GM10266 (cell line): ENCODE data around the gene RTN4R.
"Not testable (repeated sequence)": the region's sequence is repeated elsewhere in the genome, so short reads cannot be mapped to it uniquely, and the experiment has no call there.

Experiments used
- DNase-seq: peaks from one replicate; pipeline ENCODE4 v3.0.0; 2012; ENCODE audit errors: extremely low spot score
- TF ChIP-seq, protein P1 (sequence below): IDR thresholded peaks from 2 replicates; pipeline ENCODE4 v1.5.1; 2012; ENCODE audit warnings: mild to moderate bottlenecking, low read depth; ENCODE audit not compliant: control insufficient read depth, insufficient read depth; ENCODE audit errors: missing control alignments

Gene RTN4R

DNA sequence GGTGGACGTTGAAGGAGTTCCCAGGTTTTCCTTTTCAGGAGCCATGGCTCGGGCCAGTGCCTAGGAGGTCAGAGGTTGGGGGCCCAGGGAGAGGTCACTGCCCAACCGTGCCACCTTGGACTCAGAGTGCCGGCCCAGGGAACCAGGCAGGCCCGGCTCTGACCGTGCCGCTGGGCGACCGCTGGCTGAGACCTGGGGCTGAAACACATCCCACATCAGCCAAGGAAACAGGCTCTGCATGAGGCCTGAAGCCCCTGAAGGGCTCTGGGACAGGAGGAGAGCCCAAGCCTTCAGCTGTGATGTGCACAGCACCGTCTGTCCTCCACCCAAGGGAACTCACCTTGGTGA lies 21.9 kb upstream of the RTN4R start:
- DNase-seq: no peak
- TF ChIP-seq, protein P1, sequence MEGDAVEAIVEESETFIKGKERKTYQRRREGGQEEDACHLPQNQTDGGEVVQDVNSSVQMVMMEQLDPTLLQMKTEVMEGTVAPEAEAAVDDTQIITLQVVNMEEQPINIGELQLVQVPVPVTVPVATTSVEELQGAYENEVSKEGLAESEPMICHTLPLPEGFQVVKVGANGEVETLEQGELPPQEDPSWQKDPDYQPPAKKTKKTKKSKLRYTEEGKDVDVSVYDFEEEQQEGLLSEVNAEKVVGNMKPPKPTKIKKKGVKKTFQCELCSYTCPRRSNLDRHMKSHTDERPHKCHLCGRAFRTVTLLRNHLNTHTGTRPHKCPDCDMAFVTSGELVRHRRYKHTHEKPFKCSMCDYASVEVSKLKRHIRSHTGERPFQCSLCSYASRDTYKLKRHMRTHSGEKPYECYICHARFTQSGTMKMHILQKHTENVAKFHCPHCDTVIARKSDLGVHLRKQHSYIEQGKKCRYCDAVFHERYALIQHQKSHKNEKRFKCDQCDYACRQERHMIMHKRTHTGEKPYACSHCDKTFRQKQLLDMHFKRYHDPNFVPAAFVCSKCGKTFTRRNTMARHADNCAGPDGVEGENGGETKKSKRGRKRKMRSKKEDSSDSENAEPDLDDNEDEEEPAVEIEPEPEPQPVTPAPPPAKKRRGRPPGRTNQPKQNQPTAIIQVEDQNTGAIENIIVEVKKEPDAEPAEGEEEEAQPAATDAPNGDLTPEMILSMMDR: no peak

GRCh38 chr22:20289182-20290044 lies 21.3 kb upstream of the RTN4R start:
- DNase-seq: not testable (repeated sequence)

- not testable (repeated sequence) for DNase-seq
These were observed 18.8 kb upstream of the RTN4R start for GRCh38 chr22:20286784-20287423.

DNA sequence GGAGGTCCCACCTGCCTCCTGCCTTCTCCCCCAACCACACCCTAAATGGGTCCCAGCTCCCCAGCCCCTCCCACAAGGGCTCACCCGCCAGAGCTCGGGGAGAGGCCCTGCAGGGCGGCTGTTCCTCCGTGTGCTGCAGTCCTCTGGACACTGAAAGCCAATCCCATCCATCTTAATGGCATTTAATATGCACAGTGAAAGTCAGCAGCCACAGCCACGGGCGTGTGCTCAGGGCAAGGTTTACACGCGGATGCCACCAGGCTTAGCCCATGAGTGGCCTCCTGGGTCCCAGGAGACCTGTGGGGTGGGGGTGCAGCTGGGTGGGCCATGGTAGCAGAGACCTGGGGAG lies 18.2 kb upstream of the RTN4R start:
- not testable (repeated sequence) for DNase-seq

GRCh38 chr22:20285473-20286311 lies 17.6 kb upstream of the RTN4R start:
- peak; percentile 85 for DNase-seq
- TF ChIP-seq, protein P1: peak; percentile 97

GRCh38 chr22:20284471-20285086 lies 16.5 kb upstream of the RTN4R start:
- TF ChIP-seq, protein P1: no peak
- DNase-seq: no peak

DNA sequence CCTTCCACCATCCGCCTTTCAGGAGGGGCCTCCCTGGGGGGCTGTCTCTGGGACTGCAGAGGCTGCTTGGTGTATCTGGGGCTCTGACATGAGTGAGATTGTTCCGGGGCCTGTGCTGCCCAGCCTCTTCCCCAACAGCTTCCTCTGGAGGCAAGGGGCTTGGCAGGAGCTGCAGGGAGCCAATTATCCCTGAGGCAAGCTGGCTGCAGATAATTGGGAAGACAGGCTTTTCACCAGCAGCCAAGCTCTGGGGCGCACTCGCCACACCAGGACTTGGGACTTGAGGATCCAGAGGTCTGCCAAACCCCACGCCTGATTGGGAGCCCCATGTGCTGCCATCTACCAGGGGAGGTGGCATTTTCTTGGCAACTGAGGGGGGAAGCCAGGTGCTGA lies 15.6 kb upstream of the RTN4R start:
- DNase-seq: no peak
- TF ChIP-seq, protein P1: no peak

GRCh38 chr22:20282901-20283673 lies 15.0 kb upstream of the RTN4R start:
- TF ChIP-seq, protein P1: no peak
- DNase-seq: no peak
